COLO668 (cell line): ENCODE results near the gene SLC35D1.
"Not testable (repeated sequence)": the region's sequence is repeated elsewhere in the genome, so short reads cannot be mapped to it uniquely, and the experiment has no call there.

Experiments
- DNase-seq: peaks from one replicate; lab custom pipeline; 2025; ENCODE audit not compliant: unreplicated experiment; lab: John Stamatoyannopoulos, UW

SLC35D1 gene

DNA sequence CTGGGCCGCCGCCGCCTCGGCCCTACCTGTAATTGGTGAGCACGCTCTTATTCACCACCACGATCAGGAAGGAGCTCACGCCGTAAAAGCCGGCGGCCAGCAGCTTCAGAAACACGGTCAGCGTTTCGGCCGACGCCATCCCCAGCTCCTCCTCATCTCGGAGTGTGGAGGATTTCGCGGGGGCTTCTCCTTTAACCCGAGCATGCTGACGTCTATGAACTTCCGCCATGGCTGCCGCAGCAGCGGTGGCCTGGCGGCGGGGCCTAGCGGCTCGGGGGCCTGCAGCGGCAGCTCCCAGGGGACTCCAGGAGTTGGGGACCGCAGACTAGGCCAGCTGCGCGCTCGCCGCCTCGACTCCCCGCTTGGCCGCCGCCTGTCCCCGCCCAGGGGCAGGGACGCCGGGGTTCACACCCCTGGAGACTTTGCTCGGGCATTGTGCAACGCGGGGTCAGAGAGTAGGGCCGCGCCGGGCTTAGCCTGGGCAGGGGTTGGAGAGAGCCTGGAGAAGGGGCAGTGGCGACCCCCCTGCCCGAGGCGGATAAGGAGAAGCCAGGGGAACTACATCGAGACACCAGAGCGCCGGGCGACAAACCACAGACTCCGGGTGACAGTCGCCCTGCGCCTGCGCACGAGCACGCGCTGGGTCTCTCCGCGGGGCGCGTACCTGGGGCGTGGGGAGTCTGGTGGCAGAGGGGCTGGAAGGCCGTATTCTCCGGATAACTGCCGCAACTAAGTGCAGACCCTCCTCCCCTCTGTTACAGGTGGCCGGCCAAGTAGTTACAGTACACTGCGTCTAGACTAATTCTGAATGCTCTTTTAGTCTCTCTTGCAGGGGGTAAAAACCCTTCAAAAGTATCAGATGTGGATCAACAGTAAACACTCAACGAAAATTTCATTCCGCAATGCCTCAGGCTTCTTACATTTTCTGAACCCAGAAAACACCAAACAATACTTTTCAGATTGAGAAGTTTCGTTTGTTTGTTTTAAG, at the start of gene SLC35D1:
TSS of gene SLC35D1 (minus strand) at position 364 of the 988 bp plus-strand sequence. CDS start at position 229, 135 bp downstream.
- DNase-seq: peak; percentile 91

GRCh38 chr1:67103548-67103947, 49.6 kb upstream of the SLC35D1 start:
- no peak for DNase-seq

- no peak for DNase-seq
Observed at GRCh38 chr1:67100833-67101232, 46.9 kb upstream of the SLC35D1 start.

GRCh38 chr1:67097305-67097704, 43.4 kb upstream of the SLC35D1 start:
- no peak for DNase-seq

- DNase-seq: no peak
Observed at GRCh38 chr1:67094191-67094590, 40.2 kb upstream of the SLC35D1 start.

GRCh38 chr1:67089685-67090208, 35.8 kb upstream of the SLC35D1 start:
- no peak for DNase-seq

DNA sequence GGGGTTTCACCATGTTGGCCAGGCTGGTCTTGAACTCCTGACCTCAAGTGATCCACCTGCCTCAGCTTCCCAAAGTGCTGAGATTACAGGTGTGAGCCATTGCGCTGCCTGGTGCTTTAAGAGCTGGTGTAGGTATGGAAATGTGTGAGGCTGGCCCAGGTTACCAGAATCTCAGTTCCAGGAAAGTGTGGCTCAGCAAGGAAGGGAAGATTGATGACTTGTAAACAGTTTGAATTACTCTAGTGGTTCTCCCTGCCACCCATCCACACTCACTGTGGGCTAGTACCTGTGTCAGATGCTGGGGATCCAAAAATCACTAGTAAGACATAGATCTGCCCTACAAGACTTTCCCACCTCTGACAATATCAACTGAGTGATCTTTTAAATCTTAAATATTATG, 34.5 kb upstream of the SLC35D1 start:
- no peak for DNase-seq

DNA sequence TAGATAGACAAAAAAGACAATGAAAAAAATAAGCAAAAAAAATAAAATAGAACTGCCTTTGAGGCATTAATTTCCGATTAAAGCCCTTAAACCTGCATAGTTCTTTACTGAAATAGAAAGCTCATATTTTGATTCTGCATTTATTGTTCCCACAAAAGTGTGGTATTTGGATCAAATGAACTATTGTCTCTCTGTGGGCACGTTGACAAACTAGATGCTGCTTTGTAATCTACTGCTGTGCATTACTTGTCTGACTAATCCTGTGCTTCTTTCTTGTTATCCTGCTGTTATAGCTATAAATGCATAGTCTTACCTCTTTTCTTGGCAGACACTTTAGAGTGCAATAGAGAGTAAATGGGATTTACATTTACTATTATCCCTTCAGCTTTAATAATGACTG, 31.4 kb upstream of the SLC35D1 start:
- DNase-seq: no peak

GRCh38 chr1:67084765-67085318, 30.9 kb upstream of the SLC35D1 start:
- DNase-seq: no peak

GRCh38 chr1:67078291-67078690, 24.3 kb upstream of the SLC35D1 start:
- DNase-seq: no peak

GRCh38 chr1:67077593-67077992, 23.6 kb upstream of the SLC35D1 start:
- DNase-seq: no peak

DNA sequence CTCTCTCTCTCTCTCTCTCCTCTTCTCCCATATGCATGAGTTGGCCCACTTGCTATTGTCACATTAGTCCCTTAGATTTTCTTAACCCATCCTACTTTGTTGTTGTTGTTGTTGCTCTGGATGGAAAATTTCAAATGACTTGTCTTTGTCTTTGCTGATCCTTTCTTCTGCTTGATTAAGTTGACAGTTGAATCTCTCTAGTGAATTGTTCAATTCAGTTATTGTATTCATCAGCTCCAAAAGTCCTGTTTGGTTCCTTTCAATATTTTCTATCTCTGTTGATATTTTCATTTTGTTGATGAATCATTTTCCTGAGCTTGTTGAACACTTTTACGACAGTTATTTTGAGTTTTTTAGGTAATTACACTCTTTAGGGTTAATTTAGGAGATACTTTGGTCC, 18.8 kb upstream of the SLC35D1 start:
- DNase-seq: no peak

GRCh38 chr1:67067655-67068054, 13.7 kb upstream of the SLC35D1 start:
- DNase-seq: not testable (repeated sequence)

DNA sequence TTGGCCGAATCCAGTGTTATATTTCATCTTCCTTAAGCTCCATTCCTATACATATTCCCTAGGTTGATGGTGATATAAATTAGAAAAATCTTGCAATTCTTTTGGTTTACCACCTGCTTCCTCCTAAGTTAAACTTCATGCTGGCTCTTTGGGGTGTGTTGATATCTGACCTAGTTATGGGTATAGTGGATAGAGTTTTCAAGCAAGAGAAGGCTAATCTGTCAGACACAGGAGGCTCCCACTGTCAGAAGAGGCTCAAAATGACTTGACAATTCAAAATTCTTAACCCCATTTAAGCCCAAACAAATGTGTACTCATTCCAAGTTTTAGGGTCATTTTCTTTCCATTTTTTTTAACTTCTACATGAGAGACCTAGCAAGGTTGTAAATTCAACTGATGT, 8.5 kb upstream of the SLC35D1 start:
- no peak for DNase-seq

DNA sequence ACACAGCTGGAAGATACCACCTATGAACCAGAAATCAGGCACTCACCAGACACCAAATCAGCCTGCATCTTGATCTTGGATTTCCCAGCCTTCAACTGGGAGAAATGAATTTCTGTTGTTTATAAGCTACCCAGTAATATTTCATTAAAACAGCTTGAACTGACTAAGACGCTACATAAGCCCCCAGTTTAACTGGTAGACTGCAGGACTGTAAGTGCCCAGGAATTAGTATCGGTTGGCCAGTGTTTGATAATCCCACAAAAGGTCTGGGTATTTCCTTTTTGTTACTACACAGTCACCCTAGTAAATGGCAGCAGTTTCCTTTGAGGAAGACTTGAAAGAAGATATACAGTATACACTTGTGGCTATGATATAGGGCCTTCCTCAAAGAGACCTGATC, 7.3 kb upstream of the SLC35D1 start:
- no peak for DNase-seq

DNA sequence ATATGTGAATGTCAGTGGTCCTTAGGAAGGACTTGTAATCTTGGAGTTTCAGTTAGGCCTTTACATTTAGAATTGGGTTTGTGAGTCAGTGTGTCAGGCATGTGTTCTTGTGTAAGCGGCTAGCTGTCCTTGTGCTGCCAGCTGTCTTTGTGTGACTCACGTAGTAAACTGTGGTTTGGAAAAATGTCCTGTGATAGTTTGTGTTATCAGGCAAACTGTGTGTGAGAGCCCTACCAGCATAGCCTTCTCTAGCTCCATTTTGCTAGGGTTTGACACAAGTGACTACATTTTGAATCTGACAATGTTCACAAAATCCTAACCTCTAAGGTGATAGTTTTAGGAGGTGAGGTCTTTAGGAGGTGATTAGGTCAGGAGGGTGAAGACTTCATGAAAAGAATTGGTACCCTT, 6.9 kb upstream of the SLC35D1 start:
- DNase-seq: no peak

- no peak for DNase-seq
Observed at GRCh38 chr1:67059346-67059745, 5.4 kb upstream of the SLC35D1 start.

- DNase-seq: no peak
Observed at GRCh38 chr1:67058761-67059160, 4.8 kb upstream of the SLC35D1 start.

DNA sequence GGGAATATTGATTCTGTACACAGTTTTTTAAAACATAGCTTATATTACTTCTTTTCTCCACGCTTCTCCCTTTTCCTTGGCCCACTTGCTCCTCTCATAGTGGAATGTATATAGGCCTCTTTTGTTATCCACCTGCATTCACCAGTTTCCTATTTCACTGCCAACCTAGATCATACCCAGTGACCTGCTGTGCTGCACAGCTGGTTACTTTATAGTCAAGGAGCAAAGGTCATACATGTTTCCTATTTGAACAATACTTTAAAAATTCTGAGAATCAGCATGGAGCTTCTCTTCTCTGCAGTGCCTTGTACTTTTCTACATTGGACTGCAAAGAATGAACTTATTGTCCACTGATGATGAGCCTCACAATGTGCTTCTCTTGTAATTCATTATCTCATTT, 4.3 kb upstream of the SLC35D1 start:
- peak; percentile 68 for DNase-seq

DNA sequence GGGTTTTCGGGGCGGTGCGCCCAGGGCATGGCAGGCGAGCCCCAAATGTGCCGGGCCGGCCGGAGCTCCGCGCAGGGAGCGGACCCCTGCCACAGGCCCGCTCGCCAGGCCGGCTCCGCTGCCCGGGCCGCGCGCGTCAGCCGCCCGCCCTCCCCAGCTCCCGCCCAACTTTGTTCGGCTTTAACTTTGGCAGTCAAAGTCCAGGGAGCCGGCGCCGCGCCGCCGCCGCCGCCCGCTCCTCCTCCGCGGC, 488 bp downstream of the SLC35D1 start:
- DNase-seq: no peak

DNA sequence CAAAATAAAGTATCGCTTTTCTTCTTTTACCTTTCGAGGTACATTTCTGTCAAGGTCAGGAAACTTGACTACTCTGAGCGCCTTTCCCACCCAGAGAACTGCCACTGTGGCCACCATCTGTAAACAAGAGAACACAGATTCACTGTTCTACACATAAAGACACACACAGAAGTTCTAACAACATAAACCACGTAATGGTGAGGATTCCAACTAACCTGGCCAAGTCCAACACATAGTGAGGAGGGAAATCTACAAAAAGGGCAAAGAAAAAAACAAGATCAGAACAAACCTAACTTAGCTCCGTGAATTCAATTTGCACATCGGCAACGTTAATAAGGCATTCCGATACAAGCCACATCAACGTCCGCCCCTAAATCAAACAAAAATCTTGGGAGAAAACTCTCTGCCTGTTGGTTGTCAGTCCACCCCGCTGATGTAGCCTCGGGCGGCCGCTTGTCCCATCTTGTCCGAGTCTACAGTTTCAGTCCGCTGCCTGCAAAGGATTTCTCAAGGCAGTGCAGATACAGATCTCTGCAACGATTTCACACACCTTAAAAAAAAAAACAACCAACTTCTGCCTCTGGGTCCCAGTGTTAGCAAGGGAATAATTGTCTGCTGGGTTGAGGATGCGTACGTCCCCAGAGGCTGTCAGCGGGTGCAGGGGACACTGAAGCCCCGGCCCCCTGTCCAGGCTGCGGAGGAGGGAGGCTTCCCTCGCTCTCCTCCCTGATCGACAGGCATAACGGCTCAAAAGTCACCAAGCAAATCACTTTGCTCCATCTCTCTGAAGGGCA, 1.0 kb downstream of the SLC35D1 start:
- DNase-seq: peak; percentile 62

- no peak for DNase-seq
Observed at GRCh38 chr1:67051196-67051595, 2.8 kb downstream of the SLC35D1 start.
